Adrenal gland (tissue), 12 donors: ENCODE results near the gene MSMP. TPM values are rescaled to one million over a fixed set of nuclear protein-coding genes. Genes with fewer than 3 reads are reported as not detected.
A peak's percentile ranks its signal among the peaks of the same experiment; 100 is the strongest.

ENCODE experiments used
- DNase-seq, 7 donors: peaks; one replicate each; pipeline ENCODE4 v3.0.0-alpha.2; 2019 to 2020
- H3K27ac ChIP-seq, 5 donors: fragments of 200-600 bp; sonication (generic) in 4 of 5; 1 replicate in 3 of 5; 2 replicates in 2 of 5; pipeline versions ENCODE4 v1.5.1 to v1.8.0; 2016 to 2020; ENCODE audit warnings: mild to moderate bottlenecking in 1 of 5
- H3K27me3 ChIP-seq: fragments of 200-600 bp; 2 replicates; pipeline ENCODE4 v1.8.0; 2021
- H3K36me3 ChIP-seq, 2 donors: fragments of 200-600 bp; replicated peaks in 1 of 2; 1 replicate in 1 of 2; 2 replicates in 1 of 2; pipeline versions ENCODE4 v1.5.1 to v1.8.0; 2018 to 2022
- H3K4me1 ChIP-seq, 2 donors: fragments of 200-600 bp; replicated peaks in 1 of 2; 1 replicate in 1 of 2; 2 replicates in 1 of 2; pipeline versions ENCODE4 v1.5.1 to v1.8.0; 2018 to 2021
- H3K4me3 ChIP-seq, 4 donors: fragments of 200-600 bp; sonication (generic) in 3 of 4; one replicate each; pipeline ENCODE4 v1.5.1; 2016 to 2018
- H3K9me3 ChIP-seq, 3 donors: fragments of 200-600 bp; sonication (generic) in 1 of 3; replicated peaks in 1 of 3; 1 replicate in 2 of 3; 2 replicates in 1 of 3; pipeline versions ENCODE4 v1.5.1 to v1.8.0; 2016 to 2021
- CTCF ChIP-seq, 6 experiments: fragments of 450-650 bp in 4 of 6; fragments of 200-600 bp in 2 of 6; sonication (generic) in 1 of 6; IDR thresholded peaks; 1 replicate in 5 of 6; 2 replicates in 1 of 6; pipeline versions ENCODE4 v1.5.1 to v1.8.0; 2016 to 2021; ENCODE audit warnings: antibody characterized with exemption in 6 of 6, mild to moderate bottlenecking in 2 of 6, moderate library complexity in 1 of 6
- POLR2A ChIP-seq, 2 donors: fragments of 450-650 bp; IDR thresholded peaks; one replicate each; pipeline ENCODE4 v1.6.1; 2017; ENCODE audit warnings: antibody characterized with exemption in 2 of 2, mild to moderate bottlenecking in 2 of 2, moderate library complexity in 1 of 2
- whole genome bisulfite sequencing, 4 donors: extraction: QIAGEN DNeasy Blood & Tissue Kit in 2 of 4; methylation state at CpG; one replicate each; pipeline versions ENCODE4 v1.1.5 to v1.1.7; 2013 to 2017; 5-methylcytosine and 5-hydroxymethylcytosine counted together
- intact Hi-C, 2 donors: fragments of 100-400 bp; cut with DNase I; formaldehyde crosslinking; loops; one replicate each; pipeline versions ENCODE4 v1.14.1 to v1.15.0; 2022 to 2023
- polyA plus RNA-seq, 3 donors: library from polyadenylated mRNA; stranded (reverse); fragments of 200-250 nt in 2 of 3; fragments of 350-450 nt in 1 of 3; fragmentation: Illumina TruSeq in 1 of 3; extraction: RNeasy Lipid Tissue Mini Kit (QIAGEN cat#74804) in 1 of 3; gene quantifications; one replicate each; pipeline ENCODE4 v1.2.3, GENCODE V29; 2013 to 2014
- total RNA-seq, 9 donors: library from RNA; depleted of rRNA in 4 of 9; stranded (reverse); fragments of >200 nt in 4 of 9; fragments of 120-200 nt in 1 of 9; fragmentation: NEBNext Ultra II Directional in 1 of 9; extraction: Animal tissue kit (Norgen Biotek cat#: 25700) in 1 of 9; gene quantifications; one replicate each; pipeline versions ENCODE4 v1.1.0 to v1.2.4, GENCODE V29; 2013 to 2023
- donor health status: healthy with polysubstance abuse.
- donor health status: Bipolar disorder and iron deficiency.
- donor health status: DM: yes; HTN: yes; CAD: no.
- donor health status: DM: no; HTN: no; CAD: no.
- donor health status: DM: no; HTN: no; CAD: no.
- donor health status: DM: yes; HTN: yes; CAD: no.

The MSMP gene
- total and polyA plus RNA-seq, 12 donors, result 0.56 to 2.0 (median 1.2) TPM; not detected in 8

- Histone ChIP-seq H3K9me3 (no peaks in the 10 kb centered on the region), H3K4me1 (peaks cover 34 to 48% of the 10 kb centered on the region in 2 donors), H3K36me3 (peaks cover 0 to 41% of the 10 kb centered on the region in 2 donors), H3K4me3 (peak overlapping the region in 1 of 4 donors; percentile 92), H3K27me3 (no peaks in the 10 kb centered on the region), H3K27ac (no peak overlapping the region)
- WGBS, 4 donors, result 52 to 58% (median 55%) methylated on average over 3 of the region's 3 CpGs
- intact Hi-C loops, result no loop called here
- DNase-seq, result no peak
- TF ChIP-seq CTCF (IDR thresholded peaks at IDR 0.05), result no peak
- no peak for TF ChIP-seq POLR2A (IDR thresholded peaks at IDR 0.05)
Observed at GRCh38 chr9:35746583-35746982, 7.5 kb downstream of the MSMP start.

GRCh38 chr9:35745569-35745968 lies 8.5 kb downstream of the MSMP start:
- TF ChIP-seq POLR2A (IDR thresholded peaks at IDR 0.05) (no peak), CTCF (IDR thresholded peaks at IDR 0.05) (no peak)
- DNase-seq, result peak in 1 of 7 donors; percentile 9
- intact Hi-C loops, result no loop called here
- no peaks in the 10 kb centered on the region for H3K27me3 ChIP-seq
- peaks cover 0 to 40% of the 10 kb centered on the region in 2 donors for H3K36me3 ChIP-seq
- WGBS, 4 donors, result 24 to 33% (median 31%) methylated on average over 1 of the region's 1 CpG
- peak overlapping the region in 1 of 4 donors; percentile 92 for H3K4me3 ChIP-seq
- H3K4me1 ChIP-seq, result peaks cover 34 to 48% of the 10 kb centered on the region in 2 donors
- no peak overlapping the region for H3K27ac ChIP-seq
- no peaks in the 10 kb centered on the region for H3K9me3 ChIP-seq

- intact Hi-C loops, result no loop called here
- H3K4me1 ChIP-seq, result peaks cover 27 to 38% of the 10 kb centered on the region in 2 donors
- no peak overlapping the region for H3K4me3 ChIP-seq
- no peaks in the 10 kb centered on the region for H3K9me3 ChIP-seq
- no peak for TF ChIP-seq POLR2A (IDR thresholded peaks at IDR 0.05)
- DNase-seq, result peak in 1 of 7 donors; percentile 9
- 80 to 85% (median 83%) methylated on average over 8 of the region's 8 CpGs for WGBS, 4 donors
- peak overlapping the region in 2 of 5 donors; percentile 4 to 19 for H3K27ac ChIP-seq
- no peaks in the 10 kb centered on the region for H3K27me3 ChIP-seq
- H3K36me3 ChIP-seq, result peaks cover 0 to 55% of the 10 kb centered on the region in 2 donors
Observed at GRCh38 chr9:35743880-35744518, 10.1 kb downstream of the MSMP start.

GRCh38 chr9:35743452-35743851 lies 10.6 kb downstream of the MSMP start:
- no peak overlapping the region for H3K4me3 ChIP-seq
- WGBS, 4 donors, result 63 to 70% (median 66%) methylated on average over 2 of the region's 2 CpGs
- intact Hi-C loops, result no loop called here
- peak in 2 of 7 donors; percentile 0 to 8 for DNase-seq
- peaks cover 0 to 60% of the 10 kb centered on the region in 2 donors for H3K36me3 ChIP-seq
- no peak overlapping the region for H3K27ac ChIP-seq
- TF ChIP-seq POLR2A (IDR thresholded peaks at IDR 0.05), result no peak
- TF ChIP-seq CTCF (IDR thresholded peaks at IDR 0.05), result no peak
- H3K27me3 ChIP-seq, result no peaks in the 10 kb centered on the region
- H3K9me3 ChIP-seq, result no peaks in the 10 kb centered on the region
- H3K4me1 ChIP-seq, result peaks cover 27 to 38% of the 10 kb centered on the region in 2 donors

- no peak for TF ChIP-seq CTCF (IDR thresholded peaks at IDR 0.05)
- no peak for TF ChIP-seq POLR2A (IDR thresholded peaks at IDR 0.05)
- 75 to 89% (median 85%) methylated on average over 7 of the region's 7 CpGs for WGBS, 4 donors
- Histone ChIP-seq H3K27ac (no peak overlapping the region), H3K36me3 (peaks cover 0 to 77% of the 10 kb centered on the region in 2 donors), H3K4me3 (no peak overlapping the region), H3K9me3 (no peaks in the 10 kb centered on the region), H3K4me1 (peaks cover 13 to 24% of the 10 kb centered on the region in 2 donors), H3K27me3 (no peaks in the 10 kb centered on the region)
- intact Hi-C loops, result no loop called here
- DNase-seq, result peak in 1 of 7 donors; percentile 4
Observed at GRCh38 chr9:35741740-35742139, 12.3 kb downstream of the MSMP start.
